ENCODE data around the gene VPS26A.

Gene VPS26A

DNA sequence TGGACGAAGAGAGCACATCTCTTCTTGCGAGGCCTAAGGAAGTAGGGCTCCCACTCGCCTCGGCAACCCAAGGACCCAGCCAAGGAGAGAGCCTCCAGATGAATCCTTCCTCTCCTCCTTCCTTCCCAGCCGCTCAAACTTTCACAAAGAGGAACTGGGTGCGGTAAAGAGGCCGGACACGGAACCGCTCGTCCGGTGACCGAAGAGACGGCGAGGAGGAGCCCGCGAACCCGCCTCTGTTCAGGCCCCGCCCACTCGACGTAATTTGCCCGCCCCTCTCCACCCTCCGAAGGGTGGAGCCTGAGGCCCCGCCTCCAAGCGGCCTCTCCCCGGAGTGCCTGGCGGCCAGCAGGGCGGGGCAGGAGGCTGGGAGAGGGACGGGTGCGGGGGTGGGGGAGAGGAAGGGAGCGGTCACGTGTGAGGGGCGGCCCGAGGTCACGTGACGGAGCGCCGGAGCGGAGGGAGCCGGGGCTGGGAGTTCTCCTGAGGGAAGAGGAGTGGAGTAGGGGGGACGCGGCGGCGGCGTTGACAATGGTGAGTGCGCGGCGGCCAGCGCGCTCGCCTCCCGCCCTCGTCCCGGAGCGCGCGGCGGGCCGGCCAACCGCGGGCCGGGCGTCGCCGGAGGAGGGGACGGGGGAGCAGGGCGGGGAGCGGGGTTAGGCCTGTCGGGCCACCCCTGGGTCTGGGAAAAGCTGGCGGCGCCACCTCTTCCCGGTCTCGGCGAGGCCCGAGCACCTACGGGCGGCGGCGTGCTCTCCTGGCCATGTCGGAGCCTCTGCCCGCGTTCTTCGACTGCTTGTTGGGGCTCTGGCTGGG is at the start of gene VPS26A:
TSS of gene VPS26A (plus strand) at position 432 of the 816 bp plus-strand sequence. CDS start at position 532, 100 bp downstream.
- FAIRE-seq (peak; percentile 99), DNase-seq (ENCODE audit: extremely low spot score, insufficient read length, low read depth) (peak; percentile 99)

DNA sequence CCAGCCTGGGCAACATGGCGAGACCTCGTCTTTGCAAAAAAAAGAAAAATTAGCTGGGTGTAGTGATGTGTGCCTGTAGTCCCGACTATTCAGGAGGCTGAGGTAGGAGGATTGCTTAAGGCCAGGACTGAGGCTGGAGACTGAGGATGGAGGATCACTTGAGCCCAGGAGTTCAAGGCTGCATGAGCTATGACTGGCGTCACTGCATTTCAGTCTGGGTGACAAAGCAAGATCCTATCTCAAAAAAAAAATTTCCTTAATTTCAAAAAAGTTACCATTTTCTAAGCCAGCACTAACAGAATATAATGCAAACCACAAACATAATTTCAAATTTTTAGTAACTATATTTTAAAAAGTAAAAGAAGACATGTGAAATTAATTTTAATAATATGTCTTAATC is 49.4 kb upstream of the VPS26A start:
- DNase-seq (ENCODE audit: extremely low spot score, insufficient read length, low read depth): no peak
- FAIRE-seq: no peak

DNA sequence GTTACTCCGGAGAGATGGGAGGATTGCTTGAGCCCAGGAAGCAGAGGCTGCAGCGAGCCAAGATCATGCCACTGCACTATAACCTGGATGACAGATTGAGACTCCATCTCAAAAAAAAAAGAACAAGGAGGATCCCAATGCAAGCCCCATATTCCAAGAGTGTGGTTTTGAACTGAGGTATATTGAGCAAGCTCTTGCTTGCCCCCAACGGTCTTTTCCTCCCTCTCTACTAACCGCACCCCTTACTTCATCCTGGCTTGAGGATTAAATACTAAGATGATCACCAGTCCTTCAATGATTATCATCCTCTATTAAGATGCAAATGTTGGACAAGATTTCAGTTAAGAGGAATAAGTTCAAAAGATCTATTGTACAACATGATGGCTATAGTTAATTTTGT is 48.5 kb upstream of the VPS26A start:
- FAIRE-seq (no peak), DNase-seq (ENCODE audit: extremely low spot score, insufficient read length, low read depth) (no peak)

DNA sequence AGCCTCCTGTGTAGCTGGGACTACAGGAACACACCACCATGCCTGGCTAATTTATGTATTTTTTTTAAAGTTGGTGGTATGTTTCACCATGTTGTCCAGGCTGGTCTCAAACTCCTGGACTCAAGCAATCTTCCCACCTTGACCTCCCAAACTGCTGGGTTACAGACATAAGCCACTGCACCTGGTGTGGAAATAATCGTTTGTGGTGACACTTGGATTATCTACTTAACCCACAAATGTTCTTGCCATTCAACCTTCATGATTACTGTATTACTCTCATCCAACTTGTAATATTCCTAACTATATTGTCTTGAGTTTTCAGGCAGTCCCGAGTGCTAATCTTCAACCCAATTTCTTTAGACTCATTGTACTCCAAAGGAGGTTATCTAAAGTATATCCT is 45.7 kb upstream of the VPS26A start:
- no peak for DNase-seq (ENCODE audit: extremely low spot score, insufficient read length, low read depth)
- no peak for FAIRE-seq

DNA sequence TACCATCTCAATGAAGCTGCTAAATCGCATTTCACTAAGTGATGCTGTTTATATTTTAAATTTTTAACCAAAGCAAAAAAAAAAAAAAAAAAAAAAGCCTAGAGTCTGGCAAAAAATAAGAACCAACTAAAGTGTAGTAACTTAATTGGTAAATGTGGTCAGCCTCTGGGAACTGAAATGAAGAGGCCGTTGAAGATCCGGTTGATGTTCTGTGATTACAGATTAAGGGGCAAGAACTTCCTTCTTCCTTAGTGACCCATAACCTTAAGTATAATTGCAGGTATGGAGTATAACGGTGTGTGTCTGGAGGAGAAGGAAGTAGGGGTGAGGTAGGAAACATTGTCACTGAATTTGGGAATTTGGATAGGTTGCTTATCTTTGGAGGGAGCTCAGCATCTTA is 43.8 kb upstream of the VPS26A start:
- no peak for DNase-seq (ENCODE audit: extremely low spot score, insufficient read length, low read depth)
- no peak for FAIRE-seq

DNA sequence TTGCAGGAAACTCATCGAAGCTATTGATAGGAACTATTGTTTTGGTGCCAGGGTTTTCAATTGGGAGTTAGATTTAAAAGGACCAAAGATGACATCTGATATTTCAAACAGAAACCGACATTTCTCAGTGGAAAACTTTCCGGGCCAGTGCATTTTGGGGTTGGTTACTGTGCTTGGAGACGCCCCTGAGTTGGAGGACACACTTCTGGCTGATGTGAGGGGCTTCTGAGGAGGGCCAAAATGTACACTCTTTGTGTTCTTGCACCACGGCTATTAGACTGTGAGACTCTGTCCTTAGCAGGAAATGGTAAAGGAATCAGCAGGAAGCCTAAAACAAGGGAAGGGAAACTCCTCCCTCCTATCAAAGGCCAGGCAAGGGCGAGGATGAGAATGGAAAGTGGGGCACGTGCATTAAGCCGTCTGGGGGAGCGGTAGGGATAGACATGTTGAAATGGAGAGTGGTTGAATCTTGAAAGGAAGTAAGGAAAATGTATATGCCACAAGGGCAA is 37.9 kb upstream of the VPS26A start:
- DNase-seq (ENCODE audit: extremely low spot score, insufficient read length, low read depth) (no peak), FAIRE-seq (no peak)

DNA sequence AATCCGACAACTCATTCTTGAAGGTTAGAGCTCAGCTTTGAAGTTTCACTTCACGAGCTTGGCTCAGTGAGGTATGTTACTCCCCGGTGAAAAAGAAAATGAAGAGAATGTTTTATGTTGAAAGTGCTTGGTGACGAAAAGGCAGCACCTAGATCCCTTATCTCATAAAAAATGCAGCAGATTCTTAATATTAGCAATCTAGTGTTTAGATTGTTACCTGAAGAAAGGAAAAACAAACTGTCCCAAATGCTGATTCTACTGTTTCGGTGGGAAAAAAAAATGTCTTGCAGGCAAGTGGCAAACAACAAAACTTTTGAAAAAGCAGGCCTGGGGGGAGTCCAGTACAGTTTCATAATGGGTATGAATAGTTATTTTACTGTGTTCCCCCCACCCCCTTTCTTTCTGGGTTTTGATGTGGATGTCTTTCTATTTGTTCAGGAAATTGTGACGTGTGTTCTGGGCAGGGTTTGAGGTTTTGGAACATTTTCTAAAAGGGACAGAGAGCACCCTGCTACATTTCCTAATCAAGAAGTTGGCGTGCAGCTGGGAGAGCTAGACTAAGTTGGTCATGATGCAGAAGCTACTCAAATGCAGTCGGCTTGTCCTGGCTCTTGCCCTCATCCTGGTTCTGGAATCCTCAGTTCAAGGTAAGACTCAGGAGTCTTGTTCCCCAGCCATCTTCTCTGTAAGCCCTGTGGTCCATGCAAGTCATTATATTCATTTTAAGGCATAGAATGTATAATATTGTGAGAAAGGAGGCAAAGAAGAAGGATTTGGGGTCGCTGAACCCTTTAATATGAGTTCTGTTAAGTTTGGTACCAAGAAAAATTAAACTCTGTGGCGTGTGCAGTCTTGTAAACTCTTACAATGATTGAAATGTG is 36.1 kb upstream of the VPS26A start, which contains the start of gene SRGN:
TSS of gene SRGN (plus strand) at position 514 of the 881 bp plus-strand sequence. CDS start at position 569, 55 bp downstream.
- FAIRE-seq: peak; percentile 95
- peak; percentile 26 for DNase-seq (ENCODE audit: extremely low spot score, insufficient read length, low read depth)

DNA sequence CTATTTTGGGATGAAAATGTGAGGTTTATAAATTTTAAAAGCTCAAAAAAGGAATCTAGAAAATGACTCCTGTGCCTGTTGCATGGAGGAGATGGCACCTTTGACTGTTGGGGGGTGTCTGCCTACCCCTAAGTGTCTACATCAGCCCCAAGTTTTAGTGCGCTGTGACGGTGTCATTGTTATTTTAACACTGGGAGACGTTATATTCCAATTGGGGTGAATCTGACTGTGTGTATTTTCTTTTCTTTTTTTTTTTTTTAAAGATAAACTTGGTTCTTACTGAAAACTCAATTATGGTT is 35.6 kb upstream of the VPS26A start:
- DNase-seq (ENCODE audit: extremely low spot score, insufficient read length, low read depth) (no peak), FAIRE-seq (no peak)

DNA sequence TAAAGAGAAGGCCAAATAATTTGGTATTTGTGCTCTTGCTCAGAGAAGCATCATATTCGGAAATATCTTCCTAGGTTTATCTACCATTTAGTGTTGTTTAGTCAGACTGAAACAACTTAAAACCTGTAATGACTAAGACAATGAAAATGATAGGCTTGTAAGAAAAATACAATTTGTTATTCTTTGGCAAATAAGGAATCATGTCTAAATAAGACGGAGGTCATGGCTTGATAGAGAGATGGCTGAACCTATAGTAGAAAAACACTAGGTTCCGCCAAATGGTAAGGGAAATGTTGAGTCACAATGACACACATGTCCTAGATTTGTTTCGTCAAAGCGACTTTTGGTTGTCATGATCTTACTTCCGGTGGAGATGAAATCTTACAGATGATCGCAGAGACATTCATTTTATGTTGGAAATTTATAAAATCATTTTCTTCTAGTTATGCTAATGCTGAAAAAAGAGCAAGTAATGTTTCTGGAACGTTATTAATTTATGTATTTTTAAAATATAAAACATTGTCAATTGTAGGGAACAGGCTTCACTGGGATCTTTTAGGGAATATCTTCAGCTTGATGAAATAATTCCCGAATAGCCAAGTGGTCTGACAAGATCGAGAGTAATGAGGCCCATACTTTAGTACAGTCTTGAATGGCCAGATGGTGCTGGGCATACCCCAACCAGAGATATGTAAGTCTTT is 35.0 kb upstream of the VPS26A start:
- no peak for DNase-seq (ENCODE audit: extremely low spot score, insufficient read length, low read depth)
- peak; percentile 64 for FAIRE-seq

DNA sequence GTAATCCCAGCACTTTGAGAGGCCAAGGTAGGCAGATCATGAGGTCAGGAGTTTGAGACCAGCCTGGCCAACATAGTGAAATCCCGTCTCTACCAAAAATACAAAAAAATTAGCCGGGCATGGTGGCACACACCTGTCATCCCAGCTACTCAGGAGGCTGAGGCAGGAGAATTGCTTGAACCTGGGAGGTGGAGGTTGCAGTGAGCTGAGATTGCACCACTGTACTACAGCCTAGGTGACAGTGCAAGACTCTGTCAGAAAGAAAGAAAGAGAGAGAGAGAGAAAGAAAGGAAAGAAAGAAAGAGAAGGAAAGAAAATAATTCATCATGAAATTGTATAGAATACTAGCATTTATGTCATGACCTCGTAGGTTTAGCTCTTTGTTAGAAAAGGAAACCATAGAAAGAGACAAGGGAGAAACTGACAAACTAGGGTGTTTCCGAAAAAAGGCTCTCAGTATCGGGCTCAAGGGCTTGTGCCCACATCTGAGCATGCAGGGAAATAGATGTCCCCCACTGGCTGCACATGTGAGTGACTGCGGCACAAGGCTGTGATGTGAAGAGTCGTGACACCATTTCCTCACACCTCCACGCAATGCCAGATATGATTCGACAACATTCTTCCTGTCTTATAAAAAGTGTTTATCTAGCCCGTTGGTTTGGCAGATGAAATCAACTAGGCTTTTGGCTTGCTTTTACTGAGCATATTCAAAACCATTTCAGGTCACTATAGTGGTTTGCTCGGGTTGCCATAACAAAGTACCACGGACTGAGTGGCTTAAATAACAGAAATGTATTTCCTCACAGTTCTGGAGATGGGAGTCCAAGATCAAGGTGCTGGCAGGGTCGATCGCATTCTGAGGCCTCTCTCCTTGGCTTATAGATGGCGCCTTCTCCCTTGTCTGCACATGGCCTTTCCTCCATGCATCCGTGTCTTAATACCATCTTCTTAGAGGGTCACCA is 34.1 kb upstream of the VPS26A start:
- FAIRE-seq: peak; percentile 82

DNA sequence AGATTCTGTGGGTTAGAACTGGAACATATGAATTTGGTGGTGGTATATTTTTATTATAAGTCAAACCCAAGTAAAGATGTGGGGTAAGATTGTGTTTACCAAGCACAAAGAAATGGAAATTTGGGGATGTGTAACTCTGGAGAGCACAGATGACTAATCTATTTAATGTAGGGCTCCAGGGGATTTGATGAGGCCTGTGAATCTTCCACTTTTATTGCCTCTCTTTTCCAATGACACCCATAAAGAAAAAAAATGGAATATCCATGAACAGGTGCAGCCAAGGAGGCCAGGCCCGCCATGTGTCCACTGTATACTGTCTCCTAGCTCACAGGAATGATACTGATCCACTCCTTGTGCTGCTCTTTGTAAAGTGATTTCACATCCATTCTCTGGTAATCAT is 33.3 kb upstream of the VPS26A start:
- FAIRE-seq: no peak
- no peak for DNase-seq (ENCODE audit: extremely low spot score, insufficient read length, low read depth)

More for the DNA sequence above, 34.1 kb upstream of the VPS26A start:
- DNase-seq (ENCODE audit: extremely low spot score, insufficient read length, low read depth): peak; percentile 11

DNA sequence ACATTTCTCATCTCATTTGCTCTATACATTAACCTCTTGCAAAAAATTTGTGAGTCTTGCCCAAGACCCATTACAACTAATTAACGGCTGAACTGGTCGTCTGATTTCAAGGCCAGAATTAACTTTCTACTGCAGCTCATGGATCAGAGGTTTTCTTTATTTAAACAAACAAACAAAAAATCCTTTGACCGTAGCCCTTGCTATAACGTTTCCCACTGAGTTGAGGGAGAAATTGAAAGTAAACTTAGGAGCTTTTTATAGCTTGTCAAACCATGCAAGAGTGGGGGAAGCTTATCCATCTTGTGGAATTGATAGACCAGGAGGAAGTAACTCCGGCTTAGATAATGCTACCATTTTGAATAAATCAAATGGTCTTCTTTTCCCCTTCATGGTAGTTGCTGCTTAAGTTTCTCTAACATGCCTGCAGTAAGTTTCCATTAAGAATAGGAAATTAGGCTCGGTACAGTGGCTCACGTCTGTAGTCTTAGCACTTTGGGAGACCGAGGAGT is 32.8 kb upstream of the VPS26A start:
- no peak for FAIRE-seq
- DNase-seq (ENCODE audit: extremely low spot score, insufficient read length, low read depth): no peak

DNA sequence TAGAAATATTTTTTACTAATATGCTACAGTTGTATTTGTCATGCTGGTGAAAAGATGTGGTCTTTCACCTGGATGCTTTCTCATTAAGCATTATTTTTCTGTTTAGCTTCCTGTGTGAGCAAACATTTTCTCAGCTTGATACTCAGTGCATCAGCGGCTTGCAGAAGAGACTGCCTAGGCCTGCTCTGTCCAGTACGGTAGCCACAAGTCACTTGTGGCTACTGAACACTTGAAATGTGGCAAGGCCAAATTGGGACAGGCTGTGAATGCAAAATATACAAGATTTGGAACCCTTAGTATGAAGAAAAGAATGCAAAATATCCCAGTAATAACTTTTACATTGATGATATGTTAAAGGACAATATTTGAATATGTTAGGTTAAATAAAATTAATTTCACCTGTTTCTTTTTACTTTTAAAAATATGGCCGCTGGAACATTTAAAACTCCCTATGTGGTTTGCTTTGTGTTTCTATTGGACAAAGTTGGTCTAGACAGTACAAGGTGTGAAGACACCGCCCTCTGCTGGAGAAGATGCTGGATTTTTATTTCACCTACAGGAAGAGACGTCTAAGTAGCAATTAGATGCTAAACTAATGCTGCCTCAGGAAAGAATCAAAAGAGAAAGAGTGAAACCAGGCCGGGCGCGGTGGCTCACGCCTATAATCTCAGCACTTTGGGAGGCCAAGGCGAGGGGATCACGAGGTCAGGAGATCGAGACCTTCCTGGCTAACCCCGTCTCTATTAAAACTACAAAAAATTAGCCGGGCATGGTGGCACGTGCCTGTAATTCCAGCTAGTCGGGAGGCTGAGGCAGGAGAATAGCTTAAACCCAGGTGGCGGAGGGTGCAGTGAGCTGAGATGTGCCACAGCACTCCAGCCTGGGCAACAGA is 30.8 kb upstream of the VPS26A start:
- DNase-seq (ENCODE audit: extremely low spot score, insufficient read length, low read depth) (peak; percentile 51), FAIRE-seq (peak; percentile 90)

DNA sequence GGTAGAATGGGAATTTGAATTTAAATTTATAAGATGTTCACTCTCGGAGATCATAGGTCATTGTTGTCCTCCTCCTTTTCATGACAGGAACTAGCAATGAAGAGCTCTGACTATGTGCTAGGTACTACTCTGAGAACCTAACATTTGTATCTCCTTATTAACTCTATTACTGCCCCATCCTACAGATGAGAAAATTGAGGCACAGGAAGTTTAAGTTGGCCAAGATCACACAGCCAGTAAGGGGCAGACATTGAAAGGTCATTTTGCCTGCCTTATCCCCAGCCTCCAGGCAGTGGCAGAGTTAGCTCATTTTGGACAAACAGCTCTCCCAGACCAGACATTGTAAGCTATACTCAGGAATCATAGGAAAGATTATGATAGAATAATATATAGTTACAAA is 30.0 kb upstream of the VPS26A start:
- FAIRE-seq (no peak), DNase-seq (ENCODE audit: extremely low spot score, insufficient read length, low read depth) (no peak)

DNA sequence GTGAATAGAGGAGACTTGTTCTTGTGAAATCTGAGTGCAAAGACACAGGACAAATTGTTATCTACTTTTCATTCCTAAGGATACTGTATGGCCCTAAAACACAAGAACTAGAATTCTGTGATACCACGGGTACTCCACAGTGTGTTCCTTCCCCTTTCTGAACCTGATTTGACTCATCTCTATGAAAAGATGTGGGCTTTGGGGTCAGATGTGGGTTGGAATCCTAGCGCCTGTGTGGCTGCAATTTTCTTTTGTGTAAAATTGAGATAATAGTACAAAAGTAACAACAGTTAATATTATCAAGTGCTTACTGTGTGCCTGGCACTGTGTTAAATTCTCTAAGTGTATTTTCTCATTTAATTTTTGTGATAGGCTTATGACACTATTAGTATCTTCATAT is 27.9 kb upstream of the VPS26A start:
- FAIRE-seq (peak; percentile 9), DNase-seq (ENCODE audit: extremely low spot score, insufficient read length, low read depth) (no peak)

DNA sequence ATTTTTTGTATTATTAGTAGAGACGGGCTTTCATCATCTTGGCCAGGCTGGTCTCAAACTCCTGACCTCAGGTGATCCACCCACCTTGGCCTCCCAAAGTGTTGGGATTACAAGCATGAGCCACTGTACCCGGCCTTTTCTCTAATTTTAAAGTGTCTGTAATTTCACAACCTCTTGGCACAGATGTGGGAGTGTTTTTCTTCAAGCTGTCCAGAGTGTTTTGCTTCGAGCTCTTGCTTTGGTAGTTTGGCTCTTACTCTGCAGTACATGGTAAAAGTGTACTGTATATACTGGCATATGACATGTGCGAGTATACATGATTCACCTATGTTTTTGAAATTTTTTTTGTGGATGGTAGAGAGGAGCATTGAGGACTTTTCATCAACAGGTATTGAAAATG is 26.2 kb upstream of the VPS26A start:
- FAIRE-seq: no peak
- DNase-seq (ENCODE audit: extremely low spot score, insufficient read length, low read depth): no peak

DNA sequence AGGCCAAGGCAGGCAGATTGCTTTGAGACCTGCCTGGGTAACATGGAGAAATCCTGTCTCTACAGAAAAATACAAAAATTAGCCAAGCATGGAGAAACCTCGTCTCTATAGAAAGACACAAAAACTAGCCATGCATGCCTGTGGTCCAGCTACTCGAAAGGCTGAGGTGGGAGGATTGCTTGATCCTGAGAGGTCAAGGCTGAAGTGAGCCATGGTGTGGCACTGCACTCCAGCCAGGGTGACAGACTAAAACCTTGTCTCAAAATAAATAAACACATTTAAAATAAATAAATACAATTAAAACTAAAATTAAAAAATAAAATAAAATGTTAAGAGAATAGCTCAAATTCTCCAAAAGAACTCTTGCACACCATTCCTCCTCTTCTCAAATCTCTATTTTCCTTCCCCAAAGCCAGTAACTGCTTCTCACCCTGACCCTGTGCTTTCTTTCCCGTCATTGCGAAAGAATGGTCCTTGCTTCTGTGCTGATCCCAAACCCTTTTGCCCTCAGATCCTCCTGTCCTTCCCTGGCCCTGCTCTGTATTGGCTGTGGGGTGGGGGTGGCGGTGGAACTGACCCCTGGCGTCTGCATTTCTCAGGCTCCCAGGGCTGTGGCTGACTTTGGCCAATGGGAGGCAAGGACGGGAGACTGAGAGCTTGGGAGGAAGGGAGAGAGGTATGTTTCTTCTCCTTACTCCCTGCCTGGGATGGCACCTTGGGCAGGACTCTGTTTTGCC is 23.7 kb upstream of the VPS26A start:
- FAIRE-seq (no peak), DNase-seq (ENCODE audit: extremely low spot score, insufficient read length, low read depth) (no peak)

Measured in GM18507 (cell line).